ENCODE data around the gene AGMAT.

GRCh38 chr1:15622712-15623373 is 38.0 kb upstream of the AGMAT start:
- no peak for TF ChIP-seq CTCF (IDR thresholded peaks at IDR 0.05)
- TF ChIP-seq POLR2A (IDR thresholded peaks at IDR 0.05), result no peak
- no peak for TF ChIP-seq EP300 (IDR thresholded peaks at IDR 0.05)

All from tibial nerve (tissue), 4 donors.